Central memory CD4-positive, alpha-beta T cell (primary cell): Measurements from ENCODE around the gene DGKZ.
A peak's percentile ranks its signal among the peaks of the same experiment; 100 is the strongest.

ENCODE experiments used
- DNase-seq: peaks from one replicate; pipeline ENCODE4 v3.0.0; 2022

DGKZ gene

GRCh38 chr11:46381819-46382645 lies 34.8 kb downstream of the DGKZ start:
- no peak for DNase-seq

DNA sequence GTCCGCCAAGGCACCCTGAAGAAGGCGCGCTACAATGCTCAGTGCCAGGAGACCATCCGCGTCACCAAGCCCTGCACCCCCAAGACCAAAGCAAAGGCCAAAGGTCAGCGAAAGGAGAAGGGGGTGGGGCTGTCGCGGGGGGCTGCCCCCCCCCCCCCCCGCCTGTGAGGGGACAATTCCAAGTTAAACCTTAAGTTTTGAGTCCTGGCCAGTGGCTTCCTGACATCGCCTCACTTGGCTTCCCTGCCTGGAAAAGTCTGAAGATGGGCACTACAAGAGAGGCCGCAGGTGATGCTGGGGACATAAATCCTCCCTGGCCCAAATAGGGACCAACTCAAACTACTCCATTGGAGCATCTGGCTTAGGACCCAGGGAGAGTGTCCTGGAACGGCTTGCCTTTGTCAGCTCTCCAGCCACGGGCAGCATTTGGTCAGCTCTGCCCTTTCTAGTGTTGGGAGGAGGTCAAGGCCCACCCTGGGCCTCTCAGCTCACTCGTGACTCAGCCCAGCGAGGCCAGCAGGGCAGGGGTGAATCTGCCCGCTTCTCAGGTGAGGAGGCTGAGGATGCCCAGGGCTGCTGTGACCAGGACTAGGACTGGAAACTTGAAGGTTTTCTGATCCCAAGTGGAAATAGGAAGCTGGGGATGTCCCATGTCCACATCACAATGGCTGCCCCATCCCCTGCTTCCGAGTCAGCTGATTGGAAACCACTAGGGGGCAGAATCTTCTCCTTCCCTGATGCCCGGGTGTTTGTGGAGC lies 35.6 kb downstream of the DGKZ start:
- DNase-seq = no peak

DNA sequence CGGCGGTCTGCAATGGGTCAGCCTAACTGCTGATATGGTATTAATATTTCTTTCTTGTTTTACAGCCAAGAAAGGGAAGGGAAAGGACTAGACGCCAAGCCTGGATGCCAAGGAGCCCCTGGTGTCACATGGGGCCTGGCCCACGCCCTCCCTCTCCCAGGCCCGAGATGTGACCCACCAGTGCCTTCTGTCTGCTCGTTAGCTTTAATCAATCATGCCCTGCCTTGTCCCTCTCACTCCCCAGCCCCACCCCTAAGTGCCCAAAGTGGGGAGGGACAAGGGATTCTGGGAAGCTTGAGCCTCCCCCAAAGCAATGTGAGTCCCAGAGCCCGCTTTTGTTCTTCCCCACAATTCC lies 36.1 kb downstream of the DGKZ start:
- DNase-seq = no peak

GRCh38 chr11:46383974-46384701 lies 36.9 kb downstream of the DGKZ start:
- no peak for DNase-seq

GRCh38 chr11:46385169-46386004 lies 38.1 kb downstream of the DGKZ start:
- no peak for DNase-seq

DNA sequence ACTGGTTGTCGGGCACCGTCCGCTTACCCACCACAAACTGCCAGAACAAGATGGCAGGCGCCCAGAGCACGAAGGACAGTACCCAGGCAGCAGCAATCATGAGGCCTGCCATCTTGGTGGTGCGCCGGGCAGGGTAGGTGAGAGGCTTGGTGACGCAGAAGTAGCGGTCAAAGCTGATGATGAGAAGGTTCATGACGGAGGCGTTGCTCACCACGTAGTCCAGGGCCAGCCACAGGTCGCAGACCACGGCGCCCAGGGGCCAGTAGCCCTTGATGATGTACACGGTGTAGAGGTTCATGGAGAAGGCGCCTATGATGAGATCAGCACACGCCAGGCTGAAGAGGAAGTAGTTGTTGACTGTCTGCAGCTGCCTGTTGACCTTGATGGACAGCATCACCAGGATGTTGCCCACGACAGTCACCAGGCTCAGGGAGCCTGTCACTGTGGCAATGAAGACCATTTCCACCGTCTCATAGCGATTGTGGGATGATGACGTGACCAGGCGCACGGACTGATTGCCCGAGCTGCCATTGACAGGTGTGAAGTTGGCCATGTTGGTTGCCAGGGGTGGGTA lies 38.8 kb downstream of the DGKZ start:
- DNase-seq = no peak

GRCh38 chr11:46386674-46387073 lies 39.4 kb downstream of the DGKZ start:
- no peak for DNase-seq

- no peak for DNase-seq
Measured at GRCh38 chr11:46387456-46387855, 40.2 kb downstream of the DGKZ start.

DNA sequence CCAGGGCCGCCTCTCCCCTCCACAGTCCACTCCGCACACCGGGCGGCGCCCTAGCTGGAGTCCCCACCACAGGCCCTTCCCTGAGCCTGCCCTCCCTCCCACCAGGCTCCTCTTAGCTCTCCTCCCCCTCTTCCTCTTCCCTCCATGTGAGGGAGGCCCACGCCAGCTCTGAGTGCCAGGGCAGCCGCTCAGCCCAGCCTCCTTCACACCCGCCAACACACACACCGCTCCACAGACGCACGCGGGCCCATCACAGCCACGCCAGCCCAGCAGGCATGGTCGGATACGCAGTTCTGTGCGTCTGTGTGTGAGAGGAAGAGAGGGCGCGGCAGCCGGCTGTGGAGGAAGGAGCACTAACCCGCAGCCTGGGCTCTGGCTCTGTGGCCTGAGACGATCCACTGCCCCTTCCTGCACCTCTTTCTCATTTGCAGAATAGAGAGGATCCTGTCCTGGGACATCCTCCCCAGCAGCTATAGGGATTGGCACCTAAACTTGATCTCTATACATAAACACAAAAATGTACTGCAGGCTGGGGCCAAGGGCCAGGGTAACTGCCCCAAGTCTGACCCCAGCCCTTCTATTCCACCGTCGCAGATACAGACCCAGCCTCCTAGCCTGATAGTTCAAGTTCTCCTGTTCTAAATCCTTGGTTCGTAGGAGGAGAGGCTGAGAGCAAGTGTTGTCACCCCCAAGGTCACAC lies 40.8 kb downstream of the DGKZ start:
- no peak for DNase-seq

DNA sequence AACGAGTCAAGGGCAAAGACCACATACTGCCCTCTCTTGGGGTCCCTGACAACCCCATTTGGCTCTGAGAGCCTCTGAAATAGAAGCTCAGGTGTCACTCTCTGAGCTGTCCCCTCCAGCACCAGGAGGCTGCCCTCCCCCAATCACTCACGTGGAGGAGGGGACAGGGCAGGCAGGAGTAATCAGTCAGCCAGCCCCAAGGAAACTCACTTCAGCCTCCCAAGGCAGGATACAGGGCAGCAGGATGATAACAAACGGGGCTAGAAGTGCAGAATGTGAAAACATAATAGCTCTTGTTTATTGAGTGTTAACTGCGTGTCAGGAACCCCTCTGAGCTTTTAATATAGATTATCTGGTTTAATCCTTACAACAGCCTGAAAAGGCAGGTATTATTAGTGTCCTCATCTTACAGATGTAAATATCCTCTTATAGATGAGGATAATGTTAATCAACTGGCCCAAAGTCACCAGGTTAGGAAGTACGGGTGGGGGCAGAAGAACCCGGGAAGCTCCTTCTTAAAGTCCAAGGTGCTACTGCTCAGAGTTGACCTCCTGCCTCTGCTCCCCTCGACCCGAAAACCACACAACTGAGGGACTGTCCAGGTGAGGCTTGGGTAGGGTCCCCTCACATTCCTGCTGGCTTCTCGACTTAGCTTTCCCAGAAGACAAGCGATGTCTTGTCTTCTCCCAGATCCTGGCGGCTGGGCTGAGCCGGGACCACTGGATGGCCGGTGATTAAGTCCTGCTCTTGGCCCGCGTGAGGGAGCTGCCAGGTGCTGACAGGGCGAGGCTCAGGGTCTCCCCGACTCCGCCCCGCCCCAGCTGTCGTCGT lies 41.6 kb downstream of the DGKZ start:
- no peak for DNase-seq

DNA sequence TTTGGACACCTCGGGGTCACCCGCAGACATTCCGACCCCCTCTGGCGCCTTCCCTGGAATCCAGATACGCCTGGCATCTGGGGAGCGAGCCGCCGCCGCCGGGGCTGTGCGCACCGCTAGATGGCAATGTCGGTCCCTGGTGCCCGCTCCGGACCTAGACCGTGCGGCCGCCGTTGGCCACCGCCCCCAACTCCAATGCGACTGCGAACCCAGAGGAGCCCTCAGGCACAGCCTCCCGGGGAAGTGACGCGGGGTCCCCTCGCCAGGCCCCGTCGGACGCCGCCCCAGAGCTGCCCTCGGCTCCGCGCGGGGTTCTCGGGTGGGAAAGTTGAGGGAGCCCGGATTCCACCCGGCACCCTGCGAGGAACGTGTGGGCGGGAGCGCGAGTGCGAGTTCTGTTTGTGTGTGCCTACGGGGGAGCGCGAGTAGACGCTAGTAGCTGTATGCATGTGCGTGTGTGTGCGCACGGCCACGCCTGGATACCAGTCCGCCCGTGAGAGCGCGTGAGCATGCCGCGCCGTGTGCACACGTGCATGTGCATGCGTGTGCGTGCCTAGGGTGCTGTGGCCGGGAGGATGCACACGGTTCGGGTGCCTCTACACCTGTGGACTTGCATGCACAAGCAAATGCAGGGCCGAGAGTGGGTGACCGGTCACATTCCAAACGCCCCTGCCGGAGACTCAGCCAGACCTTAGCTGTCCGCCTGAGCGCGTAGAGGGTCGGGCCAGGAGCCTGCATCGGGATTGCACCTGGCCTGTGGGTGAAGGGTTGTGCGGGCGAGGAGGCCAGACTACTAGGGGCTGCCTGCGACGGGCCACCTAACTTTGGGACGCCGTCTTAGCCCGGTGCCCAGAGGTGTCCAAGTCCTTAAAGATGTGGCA lies 42.4 kb downstream of the DGKZ start:
- DNase-seq = no peak

DNA sequence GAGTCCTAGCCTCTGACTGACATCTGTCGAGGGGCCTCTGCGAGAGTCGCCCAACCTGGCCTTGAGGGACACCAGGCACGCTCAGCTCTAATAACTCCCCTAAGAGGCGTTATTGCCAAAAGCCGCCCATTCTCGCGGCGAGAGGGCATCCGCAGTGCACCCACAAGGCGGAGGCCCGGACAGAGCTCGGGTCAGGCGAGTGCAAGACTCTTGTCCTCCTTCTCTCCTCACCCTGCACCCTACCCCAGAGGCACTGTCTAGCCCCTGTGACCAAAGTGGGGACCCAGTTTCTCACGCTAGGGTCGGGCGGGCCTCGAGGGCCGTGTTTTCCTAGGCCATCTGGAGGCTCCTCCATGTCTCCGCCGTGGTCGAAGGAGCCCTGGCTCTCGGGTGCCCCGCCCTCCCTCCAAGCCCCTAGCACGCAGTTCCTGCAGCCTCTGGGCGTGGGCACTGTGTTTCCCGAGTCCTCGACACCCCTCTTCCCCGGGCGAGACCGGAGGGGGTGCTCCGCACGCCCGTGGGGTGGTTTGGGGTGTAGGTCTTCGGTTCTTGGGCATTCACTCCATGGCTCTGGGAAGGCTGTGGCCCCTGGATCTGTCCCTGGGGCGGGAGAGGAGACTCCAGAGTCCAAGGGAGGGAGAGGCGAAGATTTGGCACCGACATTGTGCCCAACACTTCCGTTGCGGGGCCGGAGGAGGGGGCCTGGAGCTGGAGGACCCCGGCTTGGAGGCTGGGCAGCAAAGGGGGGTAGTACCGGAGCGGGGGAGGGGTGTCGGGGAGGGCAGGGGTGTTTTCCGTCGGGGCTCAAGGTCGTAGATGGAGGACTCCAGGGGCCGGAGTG lies 43.3 kb downstream of the DGKZ start:
- no peak for DNase-seq

DNA sequence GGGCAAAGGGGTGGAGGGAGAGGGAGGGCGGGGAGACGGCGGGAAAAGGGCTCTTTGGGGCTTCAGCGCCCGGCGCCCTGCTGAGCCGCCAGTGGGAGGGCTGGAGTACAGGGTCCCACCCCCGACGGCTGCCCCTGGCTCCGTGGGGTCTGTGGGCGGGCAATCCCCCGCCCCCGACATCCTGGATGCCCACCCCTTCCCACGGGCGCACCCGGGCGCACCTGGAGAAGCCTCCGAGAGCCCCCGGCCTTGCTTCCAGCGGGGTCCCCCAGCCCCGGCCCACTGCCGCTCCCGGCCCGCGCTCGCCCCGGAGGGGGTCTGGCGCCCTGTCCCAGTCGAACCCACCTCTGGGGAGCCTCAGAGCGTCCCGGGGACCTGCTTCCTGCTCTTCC lies 43.9 kb downstream of the DGKZ start:
- no peak for DNase-seq

DNA sequence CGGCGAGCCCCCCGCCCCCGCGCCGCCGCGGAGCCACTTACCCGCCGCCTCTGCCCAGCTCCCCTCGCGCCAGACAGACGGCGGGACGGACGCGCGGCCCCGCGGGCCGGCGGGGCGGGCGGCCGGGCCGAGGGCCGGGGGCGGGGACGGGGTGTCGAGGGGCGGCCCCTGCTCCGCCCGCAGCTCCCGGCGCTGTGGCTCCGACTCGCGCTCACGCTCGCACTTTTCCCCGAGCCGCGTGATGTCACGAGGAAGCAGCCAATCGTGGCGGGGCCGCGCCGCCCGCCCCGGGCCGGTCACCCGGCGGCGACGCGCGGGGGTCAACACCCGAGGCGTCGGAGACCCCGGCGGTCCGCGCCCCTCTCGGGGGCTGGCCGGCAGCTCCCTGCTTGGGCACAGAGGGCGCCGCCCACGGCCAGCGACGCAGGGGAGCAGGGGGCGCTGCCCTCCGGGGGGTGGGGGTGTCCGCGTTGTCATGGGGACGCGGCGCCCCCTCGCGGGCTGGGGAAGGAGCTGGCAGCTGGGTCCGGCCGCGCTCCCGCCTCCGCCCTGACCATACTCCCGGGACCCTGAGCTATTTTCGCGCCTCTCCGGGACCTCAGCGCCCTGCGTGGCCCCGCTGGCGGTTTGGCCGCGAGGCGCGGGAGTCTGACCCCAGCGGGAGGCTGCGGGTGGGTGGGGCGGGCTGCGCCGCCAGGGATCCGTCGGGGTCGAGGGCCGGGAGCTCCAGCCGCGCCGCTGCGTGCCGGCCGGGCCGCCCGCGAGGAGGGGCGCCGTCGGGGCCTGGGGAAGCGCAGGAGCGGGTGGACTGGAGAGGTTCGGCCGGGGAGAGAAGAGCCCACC lies 44.5 kb downstream of the DGKZ start, which contains the start of gene CHRM4:
Gene CHRM4 (minus strand): TSS at position 199 of the 843 bp plus-strand sequence. CDS start 5,219 bp downstream, outside the sequence.
- no peak for DNase-seq

- peak; percentile 72 for DNase-seq
Measured at GRCh38 chr11:46392421-46393230, 45.4 kb downstream of the DGKZ start.

DNA sequence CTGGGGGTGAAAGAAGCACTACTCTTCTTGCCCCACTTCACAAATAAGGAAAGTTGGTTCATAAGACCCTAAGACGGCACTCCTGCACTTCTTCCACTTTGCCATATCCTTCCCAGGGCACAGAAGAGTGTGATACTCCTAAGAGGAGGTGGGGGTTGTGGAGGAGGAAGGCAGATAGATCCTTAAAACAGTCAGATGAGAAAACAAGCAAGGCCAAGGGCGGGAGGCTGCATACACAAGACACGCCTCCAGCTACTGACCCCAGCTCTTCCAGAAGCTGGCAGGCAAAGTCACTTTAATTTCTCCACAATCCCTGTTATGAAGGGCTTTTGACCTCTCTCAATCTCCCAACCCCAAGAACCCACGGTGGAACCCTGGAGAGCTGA lies 46.0 kb downstream of the DGKZ start:
- no peak for DNase-seq

GRCh38 chr11:46393759-46394158 lies 46.5 kb downstream of the DGKZ start:
- DNase-seq = no peak
